HG03378 (cell line): ENCODE measurements around the gene SLAIN2.

ENCODE experiments used
- ATAC-seq: cut with Tn5 transposase; IDR thresholded peaks from one replicate; pipeline ENCODE4 v1.9.1; 2021; ENCODE audit warnings: mild to moderate bottlenecking, moderate library complexity; ENCODE audit not compliant: unreplicated experiment

The SLAIN2 gene

GRCh38 chr4:48334236-48334635 lies 7.1 kb upstream of the SLAIN2 start:
- no peak for ATAC-seq

DNA sequence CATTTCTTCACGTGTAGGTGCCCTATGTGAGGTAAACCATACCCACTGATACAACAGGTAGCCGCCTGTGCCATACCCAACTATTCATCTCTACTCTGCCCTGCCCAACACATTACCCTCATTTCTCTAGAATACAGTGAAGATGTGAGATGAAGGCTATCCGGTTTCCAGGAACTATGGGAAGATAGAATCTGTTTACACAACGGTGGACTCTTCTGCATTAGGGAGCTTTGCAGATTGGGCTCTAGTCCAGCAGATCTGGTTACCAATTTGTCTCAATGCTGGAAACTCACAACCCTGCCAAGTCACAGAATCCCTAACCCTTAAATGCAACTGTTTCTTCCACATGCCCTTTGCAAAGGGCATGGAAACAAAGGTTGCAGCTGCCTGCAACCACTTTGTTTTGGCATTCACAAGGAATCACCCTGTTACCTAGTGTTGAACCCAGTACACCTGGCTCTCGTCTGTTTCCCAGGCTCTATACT lies 6.4 kb upstream of the SLAIN2 start:
- no peak for ATAC-seq

- no peak for ATAC-seq
Observed at GRCh38 chr4:48336146-48336870, 5.0 kb upstream of the SLAIN2 start.

GRCh38 chr4:48337731-48338130 lies 3.6 kb upstream of the SLAIN2 start:
- ATAC-seq: no peak

- no peak for ATAC-seq
Observed at GRCh38 chr4:48339642-48340041, 1.7 kb upstream of the SLAIN2 start.

DNA sequence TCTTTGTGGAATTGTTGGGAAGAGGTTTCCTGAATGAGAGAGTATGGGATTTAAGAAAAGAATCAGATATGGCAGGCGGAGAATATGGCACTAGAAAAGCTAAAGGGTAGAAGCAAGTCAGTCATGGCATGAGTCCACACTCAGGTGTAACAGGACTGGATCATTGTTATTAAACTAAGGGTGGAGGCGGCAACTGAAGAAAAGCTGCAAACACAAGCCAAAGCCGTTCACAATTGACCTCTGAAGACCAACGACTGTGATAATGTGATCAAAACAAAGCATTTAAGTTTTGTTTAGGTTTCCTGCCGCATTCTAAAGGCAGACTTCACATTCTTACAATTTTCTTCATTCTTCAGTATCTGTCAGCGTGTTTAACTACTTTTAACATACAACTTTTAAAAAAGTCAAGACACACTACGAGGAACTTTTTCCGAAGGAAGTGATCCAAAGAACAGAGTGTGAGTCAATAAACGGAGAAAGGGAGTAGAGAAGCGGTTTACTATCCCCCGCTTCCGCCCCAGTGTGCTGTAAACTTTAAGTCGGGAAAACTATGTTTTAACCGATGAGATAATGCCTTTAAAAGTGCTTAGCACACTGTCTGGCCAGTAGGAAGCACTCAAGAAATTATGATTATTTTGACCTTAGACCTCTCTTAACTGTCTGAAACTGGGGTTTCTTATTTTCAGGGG lies 909 bp upstream of the SLAIN2 start:
- ATAC-seq: peak; percentile 13

- ATAC-seq: peak; percentile 15
Observed at GRCh38 chr4:48341776-48342605, 662 bp downstream of the SLAIN2 start.

GRCh38 chr4:48342606-48342880 lies 1.2 kb downstream of the SLAIN2 start:
- no peak for ATAC-seq

DNA sequence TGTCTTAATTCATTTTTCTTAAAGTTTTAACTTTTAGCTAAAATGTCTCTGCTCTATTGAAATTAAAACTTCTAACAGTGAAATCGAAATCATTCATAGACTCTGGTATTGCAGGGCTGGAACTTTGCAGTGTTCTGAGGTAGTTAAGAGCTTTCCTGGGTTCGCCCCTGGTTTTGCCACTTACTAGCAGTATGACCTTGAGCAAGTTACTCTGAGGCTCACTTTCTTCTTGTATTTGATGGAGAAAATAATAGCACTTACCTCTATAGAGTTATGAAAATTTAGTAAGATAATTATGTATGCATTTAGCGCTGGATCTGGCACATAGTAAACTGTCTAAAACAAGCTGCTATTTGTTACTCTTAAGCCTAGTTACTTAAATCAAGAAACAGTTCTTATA lies 1.7 kb downstream of the SLAIN2 start:
- ATAC-seq: no peak

DNA sequence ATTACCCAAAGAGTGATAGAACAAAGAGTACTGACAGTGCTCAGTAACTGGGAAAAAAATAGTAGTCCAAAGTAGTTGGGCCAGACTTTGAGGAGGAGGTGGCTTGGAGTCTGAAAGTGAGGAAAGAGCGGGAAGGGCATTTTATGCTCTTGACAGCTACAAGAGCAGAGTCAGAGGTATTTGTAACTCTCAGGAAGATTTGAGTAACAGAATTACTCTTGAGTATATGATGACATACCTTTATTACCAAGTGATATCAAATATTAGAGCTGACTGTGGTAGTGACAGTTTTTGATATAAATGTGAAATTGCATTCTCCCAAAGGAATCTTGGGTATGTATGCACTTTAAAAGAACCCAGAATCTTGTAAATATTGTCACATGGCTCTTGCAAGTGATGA lies 2.2 kb downstream of the SLAIN2 start:
- no peak for ATAC-seq

GRCh38 chr4:48345542-48345941 lies 4.2 kb downstream of the SLAIN2 start:
- no peak for ATAC-seq

DNA sequence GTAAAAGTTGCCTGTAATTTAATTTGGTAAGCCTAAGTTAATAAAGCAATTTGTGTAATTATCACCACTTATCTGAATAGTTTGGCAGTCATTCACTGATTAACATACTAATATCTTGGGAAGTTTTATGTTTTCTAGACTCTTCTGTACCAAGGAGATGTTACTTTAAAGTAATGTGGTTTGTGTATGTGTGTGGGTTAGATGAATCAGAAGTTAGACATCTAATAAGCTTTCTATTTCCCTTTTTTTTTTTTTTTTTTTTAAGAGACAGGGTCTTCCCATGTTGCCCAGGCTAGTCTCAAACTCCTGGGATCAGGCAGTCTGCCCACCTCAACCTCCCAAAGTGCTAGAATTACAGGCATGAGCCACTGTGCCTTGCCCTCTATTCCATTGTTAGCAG lies 5.3 kb downstream of the SLAIN2 start:
- ATAC-seq: no peak

DNA sequence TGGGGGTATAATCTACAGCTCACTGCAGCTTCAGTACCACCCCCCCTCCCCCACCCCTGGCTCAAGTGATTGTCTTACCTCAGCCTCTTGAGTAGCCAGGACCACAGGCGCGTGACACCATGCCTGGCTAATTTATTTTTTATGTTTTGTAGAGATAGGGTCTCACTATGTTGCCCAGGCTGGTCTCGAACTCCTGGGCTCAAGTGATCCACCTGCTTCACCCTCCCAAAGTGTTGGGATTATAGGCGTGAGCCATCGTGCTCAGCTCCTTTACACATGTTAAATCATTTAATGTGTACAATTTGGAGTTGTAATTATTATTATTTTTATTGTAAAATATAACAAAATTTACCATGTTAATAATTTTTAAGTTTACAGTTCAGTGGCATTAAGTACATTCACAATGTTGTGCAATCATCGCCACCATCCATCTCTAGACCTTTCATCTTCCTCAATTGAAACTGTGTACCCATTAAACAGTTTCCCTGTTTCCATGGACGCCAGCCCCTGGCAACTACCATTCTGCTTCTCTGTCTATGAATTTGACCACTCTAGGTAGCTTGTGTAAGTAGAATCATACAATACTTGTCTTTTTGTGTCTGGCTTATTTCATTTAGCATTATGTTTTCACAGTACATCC lies 6.1 kb downstream of the SLAIN2 start:
- no peak for ATAC-seq

DNA sequence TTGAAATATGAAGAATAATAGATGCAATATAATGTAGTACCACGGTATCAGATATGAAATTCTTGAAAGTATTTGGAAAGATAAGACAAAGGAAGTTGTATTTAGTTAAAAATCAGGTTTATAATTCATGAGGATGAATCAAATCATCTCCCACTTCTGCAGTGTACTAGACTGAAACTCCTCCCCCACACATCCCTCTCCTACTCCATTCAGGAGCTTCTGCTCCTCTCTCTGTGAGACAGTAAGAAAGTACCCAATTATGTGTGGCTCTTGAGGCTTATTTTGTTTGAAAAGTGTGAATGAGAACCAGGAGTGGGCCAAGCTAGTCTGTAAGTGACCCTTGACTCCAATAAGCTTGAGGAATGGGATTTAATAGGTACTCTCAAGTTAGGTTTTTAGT lies 9.5 kb downstream of the SLAIN2 start:
- no peak for ATAC-seq

- no peak for ATAC-seq
Observed at GRCh38 chr4:48352793-48353192, 11.5 kb downstream of the SLAIN2 start.

GRCh38 chr4:48356355-48356754 lies 15.0 kb downstream of the SLAIN2 start:
- ATAC-seq: no peak

DNA sequence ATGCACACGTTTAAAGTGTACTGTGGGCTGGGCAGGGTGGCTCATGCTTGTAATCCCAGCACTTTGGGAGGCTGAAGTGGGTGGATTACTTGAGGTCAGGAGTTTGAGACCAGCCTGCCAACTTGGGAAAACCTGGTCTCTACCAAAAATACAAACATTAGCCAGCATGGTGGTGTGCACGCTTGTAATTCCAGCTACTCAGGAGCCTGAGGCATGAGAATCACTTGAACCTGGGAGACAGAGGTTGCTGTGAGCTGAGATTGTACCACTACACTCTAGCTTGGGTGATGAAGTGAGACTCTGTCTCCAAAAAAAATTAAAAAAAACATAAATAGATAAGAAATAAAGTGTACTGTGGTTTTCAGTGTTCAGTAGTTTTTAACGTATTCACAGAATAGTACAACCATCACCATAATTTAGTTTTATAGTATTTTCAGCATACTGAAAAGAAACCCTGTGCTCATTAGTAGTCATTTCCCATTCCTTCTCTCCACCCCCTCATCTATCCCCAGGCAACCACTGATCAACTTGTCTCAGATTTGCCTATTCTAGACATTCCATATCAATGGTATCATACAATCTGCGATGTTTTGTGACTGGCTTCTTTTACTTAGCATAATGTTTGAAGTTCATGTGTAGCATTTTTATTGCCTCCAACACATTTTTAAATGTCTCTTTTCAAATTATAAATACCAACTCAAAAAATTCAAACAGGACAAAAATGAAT lies 19.1 kb downstream of the SLAIN2 start:
- no peak for ATAC-seq

GRCh38 chr4:48361012-48361400 lies 19.7 kb downstream of the SLAIN2 start:
- ATAC-seq: no peak

GRCh38 chr4:48366611-48367010 lies 25.3 kb downstream of the SLAIN2 start:
- no peak for ATAC-seq

DNA sequence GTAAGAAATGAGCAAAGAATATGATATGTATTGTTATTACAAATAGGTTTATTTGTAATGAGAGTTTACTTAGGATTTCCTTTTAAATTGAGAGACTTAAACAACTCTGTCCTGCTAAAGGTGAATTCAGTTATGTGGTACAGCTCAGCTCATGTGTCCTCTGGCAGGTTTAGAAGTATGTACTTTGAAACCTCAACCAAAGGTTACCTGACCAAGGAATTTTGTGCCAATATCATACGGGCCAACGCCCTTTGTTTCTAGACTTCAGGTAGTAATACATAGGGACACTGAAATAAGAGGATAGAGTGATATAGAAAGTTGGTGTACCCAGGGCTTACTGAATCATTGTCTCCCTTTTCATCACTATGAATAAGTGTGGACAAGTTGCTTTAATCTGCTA lies 25.7 kb downstream of the SLAIN2 start:
- ATAC-seq: no peak

GRCh38 chr4:48368389-48368788 lies 27.1 kb downstream of the SLAIN2 start:
- no peak for ATAC-seq
